OCI-LY7 (cell line): Measurements from ENCODE around the gene MBD3L2.

Experiments used
- CTCF ChIP-seq: fragments of 200-600 bp; sonication (generic); conservative IDR thresholded peaks from 2 replicates; pipeline ENCODE4 v1.5.1; 2014; ENCODE audit warnings: mild to moderate bottlenecking, antibody characterized with exemption, low read length, moderate library complexity, mixed read lengths
- EZH2phosphoT487 ChIP-seq: fragments of 200-600 bp; sonication (generic); IDR thresholded peaks from 2 replicates; pipeline ENCODE4 v1.6.1; 2018; ENCODE audit warnings: low read depth, borderline replicate concordance, mild to moderate bottlenecking, mixed run types, antibody characterized with exemption, low read length, moderate library complexity, mixed read lengths

GRCh38 chr19:7004313-7004931, 44.7 kb upstream of the MBD3L2 start:
- no peak for TF ChIP-seq CTCF
- TF ChIP-seq EZH2phosphoT487 = no peak
